Measurements from ENCODE around the gene AHI1.
A peak's percentile ranks its signal among the peaks of the same experiment; 100 is the strongest.

The AHI1 gene

DNA sequence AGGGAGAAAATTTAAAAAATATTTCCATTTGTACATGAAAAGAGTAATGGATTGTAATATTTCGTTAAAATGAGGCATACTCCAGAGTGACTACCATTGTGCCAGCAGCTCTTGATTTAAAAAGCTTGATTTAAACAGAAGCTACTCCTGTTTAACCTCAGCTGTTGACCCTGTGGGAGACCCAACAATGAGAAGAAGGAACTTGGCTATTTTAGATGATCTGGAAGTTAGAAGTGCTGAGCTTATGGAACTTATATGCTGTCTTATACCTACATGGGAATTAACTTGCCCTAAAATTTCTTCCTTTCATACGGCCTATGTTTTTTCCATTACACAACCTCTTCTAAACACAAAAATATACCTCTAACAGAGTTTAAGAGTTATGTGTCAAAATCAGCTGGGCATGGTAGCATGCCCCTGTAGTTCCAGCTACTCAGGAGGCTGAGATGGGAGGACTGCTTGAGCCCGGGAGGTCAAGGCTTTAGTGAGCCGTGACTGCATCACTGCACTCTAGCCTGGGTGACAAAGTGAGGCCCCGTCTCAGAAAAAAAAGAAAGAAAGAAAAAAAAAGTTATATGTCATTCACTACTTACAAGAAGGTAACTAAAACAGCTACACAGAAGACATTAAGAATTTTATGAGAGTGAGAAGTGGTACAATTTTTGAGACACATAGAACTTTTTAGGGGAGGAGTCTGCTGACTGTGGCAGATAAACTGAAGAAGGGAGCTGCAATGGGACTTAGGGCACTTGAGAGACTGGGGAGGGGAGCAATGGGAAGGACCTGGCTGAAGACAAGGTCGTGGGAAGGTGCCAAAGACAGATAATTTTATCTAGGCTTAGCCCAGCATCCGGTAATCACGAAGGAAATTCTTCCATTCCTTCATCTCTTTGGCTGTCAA lies 176.6 kb downstream of the AHI1 start:
- no peak overlapping the region for H3K4me3 Mint-ChIP-seq
- H3K36me3 Mint-ChIP-seq (ENCODE audit: insufficient read depth): no peaks in the 10 kb centered on the region
- no peaks in the 10 kb centered on the region for H3K9me3 Mint-ChIP-seq
- DNase-seq (no peak), ATAC-seq (replicated peaks) (no peak)
- H3K27me3 Mint-ChIP-seq: no peaks in the 10 kb centered on the region
- peak overlapping the region; percentile 4 to 72 for H3K27ac Mint-ChIP-seq
- H3K4me1 Mint-ChIP-seq (ENCODE audit: low read depth in 2 of 2): peaks cover 3 to 8% of the 10 kb centered on the region in 2 donors

GRCh38 chr6:135319819-135320218 lies 177.7 kb downstream of the AHI1 start:
- Mint-ChIP-seq H3K27me3 (no peaks in the 10 kb centered on the region), H3K36me3 (ENCODE audit: insufficient read depth) (no peaks in the 10 kb centered on the region)

DNA sequence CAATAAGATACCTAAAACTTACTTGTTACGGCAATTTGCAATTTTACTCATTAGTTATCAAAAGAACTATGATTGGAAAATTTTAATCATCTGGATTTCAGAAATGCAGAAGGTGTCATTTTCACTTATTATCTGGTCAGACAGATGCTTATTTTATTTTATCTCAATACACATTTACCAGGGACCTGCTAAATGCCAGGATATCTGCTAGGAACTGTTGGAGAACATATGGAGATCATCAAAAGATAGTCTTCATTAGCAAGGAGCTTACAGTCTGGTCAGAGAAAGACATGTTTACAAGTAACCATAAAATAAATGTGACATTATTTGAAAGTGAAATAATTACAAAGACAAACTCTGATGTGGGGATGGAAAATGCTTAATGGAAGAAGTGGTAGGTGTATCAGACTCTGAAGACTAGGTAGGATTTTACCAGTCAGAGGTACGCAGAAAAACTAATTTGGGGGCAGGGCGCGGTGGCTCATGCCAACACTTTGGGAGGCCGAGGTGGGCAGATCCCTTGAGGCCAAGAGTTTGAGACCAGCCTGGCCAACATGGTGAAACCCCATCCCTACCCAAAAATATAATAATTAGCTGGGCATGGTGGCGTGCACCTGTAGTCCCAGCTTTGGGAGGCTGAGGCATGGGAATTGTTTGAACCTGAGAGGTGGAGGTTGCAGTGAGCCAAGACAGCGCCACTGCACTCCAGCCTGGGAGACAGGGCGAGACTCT lies 178.6 kb downstream of the AHI1 start:
- ATAC-seq (replicated peaks) (no peak), DNase-seq (no peak)
- no peak overlapping the region for H3K27ac Mint-ChIP-seq
- no peak overlapping the region for H3K4me3 Mint-ChIP-seq
- no peaks in the 10 kb centered on the region for H3K36me3 Mint-ChIP-seq (ENCODE audit: insufficient read depth)
- peaks cover 3 to 8% of the 10 kb centered on the region in 2 donors for H3K4me1 Mint-ChIP-seq (ENCODE audit: low read depth in 2 of 2)
- no peaks in the 10 kb centered on the region for H3K27me3 Mint-ChIP-seq
- H3K9me3 Mint-ChIP-seq: no peaks in the 10 kb centered on the region

More at GRCh38 chr6:135319819-135320218, 177.7 kb downstream of the AHI1 start:
- H3K4me1 Mint-ChIP-seq (ENCODE audit: low read depth in 2 of 2): peaks cover 3 to 8% of the 10 kb centered on the region in 2 donors
- H3K4me3 Mint-ChIP-seq: no peak overlapping the region
- ATAC-seq (replicated peaks) (no peak), DNase-seq (no peak)
- no peaks in the 10 kb centered on the region for H3K9me3 Mint-ChIP-seq
- H3K27ac Mint-ChIP-seq: no peak overlapping the region

DNA sequence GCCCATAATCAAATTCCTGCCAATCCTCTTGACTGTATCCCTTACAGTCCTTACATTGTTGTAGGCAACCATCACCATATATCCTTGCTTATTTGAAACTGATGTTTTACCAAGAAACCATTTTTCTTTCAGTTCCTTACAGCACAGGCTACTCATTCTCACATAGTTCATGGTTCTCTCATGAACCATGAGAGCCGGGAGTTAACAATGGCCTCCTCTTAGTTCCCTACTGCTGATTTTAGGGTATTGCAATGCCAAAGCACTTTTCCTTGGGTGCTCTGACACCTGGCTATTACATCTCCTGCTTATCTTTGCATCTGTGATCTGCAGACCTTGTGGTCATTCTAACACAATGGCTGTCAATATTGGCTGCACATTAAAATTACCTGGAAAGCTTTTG lies 183.0 kb downstream of the AHI1 start:
- Mint-ChIP-seq H3K9me3 (no peaks in the 10 kb centered on the region), H3K27me3 (no peaks in the 10 kb centered on the region), H3K4me3 (no peak overlapping the region), H3K27ac (no peak overlapping the region), H3K36me3 (ENCODE audit: insufficient read depth) (no peaks in the 10 kb centered on the region), H3K4me1 (ENCODE audit: low read depth in 2 of 2) (no peaks in the 10 kb centered on the region)
- ATAC-seq (replicated peaks) (no peak), DNase-seq (no peak)

DNA sequence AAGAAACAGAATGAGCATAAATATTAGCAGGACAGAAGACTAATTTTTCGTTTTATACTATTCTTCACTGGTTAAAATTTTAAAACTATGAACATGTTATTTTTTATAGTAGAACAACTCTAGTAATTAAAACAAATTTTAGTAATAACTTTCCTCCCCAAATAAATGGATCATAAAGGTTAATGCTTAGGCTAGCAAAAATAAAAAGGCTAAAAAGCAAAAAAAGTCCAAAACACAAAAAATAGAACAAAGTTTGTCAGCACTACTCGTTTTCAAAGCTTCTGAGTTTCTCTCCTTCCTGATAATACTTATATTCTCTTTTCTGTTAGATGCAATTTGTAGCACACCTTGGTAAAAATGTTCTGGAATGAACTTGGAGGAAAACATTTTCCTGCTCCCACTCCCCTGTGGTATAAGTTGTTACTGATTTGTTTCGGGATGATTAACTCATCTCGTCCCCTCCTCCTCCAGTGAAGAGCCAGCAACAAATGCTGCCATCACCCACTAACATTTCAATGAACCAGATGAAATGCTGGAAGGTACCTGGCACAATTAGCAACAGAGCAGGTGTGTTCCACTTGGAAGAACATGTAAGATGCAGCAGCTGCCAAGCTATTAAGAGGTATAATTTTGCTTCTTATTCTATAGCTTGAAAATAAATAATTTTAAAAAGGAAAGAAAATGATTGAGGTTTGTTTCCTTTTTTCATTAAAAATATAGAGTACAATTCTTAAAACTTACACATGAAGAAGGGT lies 185.9 kb downstream of the AHI1 start:
- Mint-ChIP-seq H3K27me3 (no peaks in the 10 kb centered on the region), H3K4me3 (no peak overlapping the region), H3K9me3 (no peaks in the 10 kb centered on the region), H3K27ac (no peak overlapping the region), H3K4me1 (ENCODE audit: low read depth in 2 of 2) (no peaks in the 10 kb centered on the region), H3K36me3 (ENCODE audit: insufficient read depth) (no peaks in the 10 kb centered on the region)
- ATAC-seq (replicated peaks): no peak
- DNase-seq: no peak

DNA sequence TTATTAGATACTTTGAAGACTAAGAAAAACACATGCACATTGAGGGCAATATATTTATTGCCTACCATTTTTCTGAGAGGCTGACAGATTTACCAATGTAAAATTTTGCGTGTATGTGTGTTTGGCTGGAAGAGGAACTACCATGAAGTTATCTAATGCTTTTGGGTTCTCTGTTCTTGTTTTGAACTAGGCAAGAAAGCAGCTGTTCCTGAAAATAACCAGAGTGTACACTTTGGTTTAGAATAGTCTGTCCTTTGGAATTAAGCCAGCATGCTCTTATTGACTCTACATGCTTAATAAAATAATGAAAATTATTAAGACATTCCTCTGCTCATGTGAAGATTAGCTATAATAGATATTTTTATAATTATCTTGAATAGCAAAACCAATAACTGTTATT lies 187.2 kb downstream of the AHI1 start:
- Mint-ChIP-seq H3K4me1 (ENCODE audit: low read depth in 2 of 2) (no peaks in the 10 kb centered on the region), H3K27ac (no peak overlapping the region), H3K27me3 (no peaks in the 10 kb centered on the region), H3K9me3 (no peaks in the 10 kb centered on the region), H3K4me3 (no peak overlapping the region), H3K36me3 (ENCODE audit: insufficient read depth) (no peaks in the 10 kb centered on the region)
- ATAC-seq (replicated peaks) (no peak), DNase-seq (no peak)

DNA sequence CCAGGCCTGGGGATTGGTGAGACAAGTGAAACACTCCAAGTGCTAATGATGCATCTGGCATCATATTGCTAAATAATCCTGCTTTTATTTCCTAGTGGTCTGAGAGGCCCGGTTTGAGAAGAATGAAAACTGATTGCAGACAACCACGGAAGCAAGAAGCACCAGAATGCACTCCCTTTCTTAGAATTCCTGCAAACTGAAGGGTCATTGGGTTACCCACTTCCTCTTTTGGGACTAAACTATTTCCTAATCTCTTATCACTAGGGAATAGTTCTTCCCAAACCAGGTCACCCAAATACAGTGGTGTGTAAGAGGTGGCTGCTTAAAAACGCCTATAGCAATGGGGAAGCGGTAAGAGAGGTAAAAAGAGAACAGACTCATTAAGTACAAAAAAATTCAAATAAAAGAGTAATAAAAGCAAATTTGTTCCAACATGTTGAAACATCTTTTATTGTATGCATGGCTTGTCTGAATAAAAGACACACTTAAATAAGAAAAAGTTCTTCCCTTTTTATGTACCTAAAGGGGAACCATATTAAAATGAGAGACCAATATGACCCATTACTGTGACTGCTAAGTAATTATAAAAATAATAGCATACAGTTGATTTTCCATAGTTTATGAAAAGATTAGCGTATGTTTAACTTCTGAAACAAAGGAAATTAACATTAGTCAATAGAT lies 190.7 kb downstream of the AHI1 start:
- Mint-ChIP-seq H3K36me3 (ENCODE audit: insufficient read depth) (no peaks in the 10 kb centered on the region), H3K4me1 (ENCODE audit: low read depth in 2 of 2) (no peaks in the 10 kb centered on the region)
- ATAC-seq (replicated peaks): no peak

DNA sequence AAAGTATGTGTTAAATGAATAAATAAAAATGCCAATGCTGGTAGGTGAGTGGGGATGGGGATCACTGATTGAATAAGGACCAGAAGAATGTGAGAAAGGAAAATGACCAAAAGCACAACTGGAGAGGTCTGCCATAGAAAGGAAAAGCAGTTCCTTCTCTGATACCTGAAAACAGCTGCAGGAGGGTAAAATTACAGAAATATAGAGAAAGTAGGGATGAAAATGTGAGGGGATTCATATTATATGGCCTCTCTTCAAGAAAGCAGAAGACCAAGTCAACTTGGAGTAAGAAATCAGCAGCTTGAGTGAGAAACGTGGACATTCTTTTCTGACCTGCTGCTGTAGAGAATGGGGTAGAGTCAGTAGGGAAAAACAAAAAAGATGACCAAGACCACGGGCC lies 191.4 kb downstream of the AHI1 start:
- Mint-ChIP-seq H3K4me3 (no peak overlapping the region), H3K4me1 (ENCODE audit: low read depth in 2 of 2) (no peaks in the 10 kb centered on the region), H3K27me3 (no peaks in the 10 kb centered on the region), H3K36me3 (ENCODE audit: insufficient read depth) (no peaks in the 10 kb centered on the region), H3K9me3 (no peaks in the 10 kb centered on the region), H3K27ac (no peak overlapping the region)
- ATAC-seq (replicated peaks): no peak
- DNase-seq: no peak

More for the DNA sequence above, 190.7 kb downstream of the AHI1 start:
- DNase-seq: no peak
- Mint-ChIP-seq H3K27ac (no peak overlapping the region), H3K27me3 (no peaks in the 10 kb centered on the region), H3K9me3 (no peaks in the 10 kb centered on the region), H3K4me3 (no peak overlapping the region)

DNA sequence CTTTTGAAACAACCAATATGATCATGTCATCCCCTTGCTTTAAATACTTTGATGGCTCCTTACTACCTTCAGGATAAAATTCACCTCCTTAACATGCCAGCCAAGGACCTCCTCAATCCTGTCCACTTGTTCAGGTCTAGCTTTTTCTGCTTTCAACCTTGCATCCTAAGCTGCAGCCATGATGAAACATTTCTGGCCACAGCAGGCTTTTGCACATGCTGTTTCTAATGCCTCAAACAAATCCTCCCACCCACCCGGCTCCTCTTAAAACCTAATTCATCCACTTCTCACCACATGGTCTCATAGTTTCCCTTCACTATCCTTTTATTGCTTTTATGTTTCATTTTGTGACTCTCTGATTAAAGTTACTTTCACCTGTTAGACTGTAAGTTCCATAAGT lies 191.9 kb downstream of the AHI1 start:
- no peaks in the 10 kb centered on the region for H3K36me3 Mint-ChIP-seq (ENCODE audit: insufficient read depth)
- ATAC-seq (replicated peaks) (no peak), DNase-seq (no peak)
- no peak overlapping the region for H3K4me3 Mint-ChIP-seq
- H3K27ac Mint-ChIP-seq: no peak overlapping the region
- no peaks in the 10 kb centered on the region for H3K4me1 Mint-ChIP-seq (ENCODE audit: low read depth in 2 of 2)
- no peaks in the 10 kb centered on the region for H3K27me3 Mint-ChIP-seq
- H3K9me3 Mint-ChIP-seq: no peaks in the 10 kb centered on the region

DNA sequence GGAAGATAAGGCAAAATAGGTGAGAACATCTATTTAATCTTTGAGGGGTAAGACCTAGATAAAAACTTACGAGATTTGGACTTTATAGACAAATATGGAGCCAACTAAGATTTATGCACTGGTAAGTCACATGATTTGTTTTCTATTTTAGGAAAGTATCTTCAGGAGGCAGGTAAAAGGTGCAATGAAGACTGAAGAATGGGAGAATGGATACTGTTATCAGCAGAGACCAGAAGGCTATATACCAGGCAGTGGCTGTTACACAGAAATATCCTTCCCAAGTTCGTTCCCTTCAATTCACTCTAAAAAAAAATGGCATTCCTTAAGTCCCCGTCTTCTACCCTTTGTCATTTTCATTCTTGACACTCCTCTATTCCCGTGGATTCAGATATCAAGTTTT lies 192.7 kb downstream of the AHI1 start:
- H3K9me3 Mint-ChIP-seq: no peaks in the 10 kb centered on the region
- H3K4me3 Mint-ChIP-seq: no peak overlapping the region
- DNase-seq (no peak), ATAC-seq (replicated peaks) (no peak)
- H3K27me3 Mint-ChIP-seq: no peaks in the 10 kb centered on the region
- no peaks in the 10 kb centered on the region for H3K4me1 Mint-ChIP-seq (ENCODE audit: low read depth in 2 of 2)
- H3K27ac Mint-ChIP-seq: no peak overlapping the region
- peaks cover 2% of the 10 kb centered on the region for H3K36me3 Mint-ChIP-seq (ENCODE audit: insufficient read depth)

DNA sequence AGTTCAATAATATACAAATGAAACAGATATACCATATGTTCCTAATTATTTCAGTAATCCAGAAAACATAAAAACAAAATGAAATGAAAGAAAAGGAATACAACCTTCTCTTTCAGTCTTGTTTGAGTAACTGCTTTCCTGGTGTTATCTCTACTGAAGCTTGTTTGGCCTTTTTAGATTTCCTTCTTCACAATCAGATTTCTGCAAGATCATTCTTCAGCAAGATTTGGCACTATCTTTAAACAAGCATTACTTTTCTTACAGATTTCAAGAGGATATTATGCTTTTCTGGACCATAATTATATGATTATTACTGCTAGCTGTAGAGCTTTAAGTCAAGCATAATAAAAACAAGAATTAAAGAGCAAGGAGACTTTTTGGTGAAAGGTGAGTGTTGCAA lies 196.2 kb downstream of the AHI1 start:
- DNase-seq: no peak
- no peaks in the 10 kb centered on the region for H3K4me1 Mint-ChIP-seq (ENCODE audit: low read depth in 2 of 2)
- no peaks in the 10 kb centered on the region for H3K27me3 Mint-ChIP-seq
- no peak overlapping the region for H3K27ac Mint-ChIP-seq
- no peak for ATAC-seq (replicated peaks)
- H3K4me3 Mint-ChIP-seq: no peak overlapping the region
- peaks cover 4% of the 10 kb centered on the region for H3K36me3 Mint-ChIP-seq (ENCODE audit: insufficient read depth)
- H3K9me3 Mint-ChIP-seq: no peaks in the 10 kb centered on the region

DNA sequence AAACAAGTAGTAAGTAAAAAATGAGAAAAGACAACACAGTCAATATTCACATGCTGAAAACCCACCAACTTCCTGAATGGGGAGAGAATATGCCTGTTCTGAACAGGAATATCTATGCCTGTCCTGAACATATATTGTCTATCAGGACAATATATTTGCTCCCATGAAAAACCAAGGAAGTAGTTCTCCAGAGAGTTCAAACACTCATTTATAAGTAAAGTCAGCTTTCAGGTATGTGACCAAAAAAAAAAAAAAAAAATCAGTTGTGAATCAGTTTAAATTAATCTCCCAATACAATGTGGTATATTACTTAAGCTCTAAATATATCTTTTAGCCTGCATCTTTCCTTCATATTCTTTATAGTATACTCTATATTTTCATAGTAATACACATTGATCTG lies 197.0 kb downstream of the AHI1 start:
- H3K4me1 Mint-ChIP-seq (ENCODE audit: low read depth in 2 of 2): no peaks in the 10 kb centered on the region
- ATAC-seq (replicated peaks) (no peak), DNase-seq (no peak)
- no peak overlapping the region for H3K4me3 Mint-ChIP-seq
- H3K27me3 Mint-ChIP-seq: no peaks in the 10 kb centered on the region
- H3K9me3 Mint-ChIP-seq: no peaks in the 10 kb centered on the region
- H3K36me3 Mint-ChIP-seq (ENCODE audit: insufficient read depth): peaks cover 4% of the 10 kb centered on the region
- H3K27ac Mint-ChIP-seq: no peak overlapping the region

GRCh38 chr6:135299256-135299655 lies 198.3 kb downstream of the AHI1 start:
- DNase-seq (no peak), ATAC-seq (replicated peaks) (no peak)
- Mint-ChIP-seq H3K27ac (no peak overlapping the region), H3K27me3 (no peaks in the 10 kb centered on the region), H3K36me3 (ENCODE audit: insufficient read depth) (peaks cover 4% of the 10 kb centered on the region), H3K4me1 (ENCODE audit: low read depth in 2 of 2) (no peaks in the 10 kb centered on the region), H3K9me3 (no peaks in the 10 kb centered on the region), H3K4me3 (no peak overlapping the region)

Data from effector memory CD8-positive, alpha-beta T cell (primary cell).